ENCODE measurements around the gene LEPROT. TPM values are rescaled to one million over a fixed set of nuclear protein-coding genes. Genes with fewer than 3 reads are reported as not detected.

LEPROT gene
- total RNA-seq, 2 donors from 2014 or later: 19.7 to 49.0 TPM

DNA sequence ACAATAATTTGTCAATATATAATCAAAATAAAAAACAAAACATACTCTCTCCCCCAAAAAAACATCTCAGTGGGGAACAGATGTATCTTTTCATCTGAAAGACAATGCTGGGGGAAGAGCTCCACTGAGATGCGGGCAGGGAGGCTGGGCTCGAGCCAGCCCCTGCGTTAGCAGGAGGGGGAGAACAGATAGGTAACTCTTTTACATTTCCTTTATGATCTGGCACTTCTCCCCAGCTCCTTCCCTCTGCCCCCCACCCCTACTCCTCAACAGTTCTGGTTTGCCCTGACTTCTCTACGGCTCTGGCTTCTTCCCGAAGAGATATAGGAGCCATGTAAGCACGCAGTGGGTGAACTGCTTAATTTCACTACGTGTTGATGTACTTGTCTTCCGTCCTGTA is 12.4 kb downstream of the LEPROT start:
- Mint-ChIP-seq H3K9me3 (no peaks in the 10 kb centered on the region), H3K4me3 (no peak overlapping the region), H3K27ac (no peak overlapping the region), H3K4me1 (peaks cover 17% of the 10 kb centered on the region), H3K36me3 (ENCODE audit: low read depth) (peaks cover 28% of the 10 kb centered on the region), H3K27me3 (ENCODE audit: insufficient read depth) (no peaks in the 10 kb centered on the region)
- Histone ChIP-seq H3K4me1 (ENCODE audit: control insufficient read depth, insufficient read depth, low read length) (peaks cover 10% of the 10 kb centered on the region), H3K27me3 (ENCODE audit: control insufficient read depth, insufficient read depth, low read length, poor library complexity, severe bottlenecking) (no peaks in the 10 kb centered on the region), H3K9me3 (ENCODE audit: control insufficient read depth, low read length) (no peaks in the 10 kb centered on the region), H3K36me3 (ENCODE audit: control insufficient read depth, insufficient read depth, low read length) (peaks cover 44% of the 10 kb centered on the region), H3K4me3 (ENCODE audit: low read length) (no peak overlapping the region), H3K27ac (ENCODE audit: low read depth, low read length) (no peak overlapping the region), H3K9ac (ENCODE audit: extremely low read depth, low read length, poor library complexity, severe bottlenecking) (no peak overlapping the region)
- WGBS, 2 experiments (ENCODE audit: insufficient coverage in 1 of 2, insufficient read length in 1 of 2): 40 to 50% methylated on average over 2 to 8 of the region's 8 CpGs
- DNase-seq: peak; percentile 62
- TF ChIP-seq, protein P1, sequence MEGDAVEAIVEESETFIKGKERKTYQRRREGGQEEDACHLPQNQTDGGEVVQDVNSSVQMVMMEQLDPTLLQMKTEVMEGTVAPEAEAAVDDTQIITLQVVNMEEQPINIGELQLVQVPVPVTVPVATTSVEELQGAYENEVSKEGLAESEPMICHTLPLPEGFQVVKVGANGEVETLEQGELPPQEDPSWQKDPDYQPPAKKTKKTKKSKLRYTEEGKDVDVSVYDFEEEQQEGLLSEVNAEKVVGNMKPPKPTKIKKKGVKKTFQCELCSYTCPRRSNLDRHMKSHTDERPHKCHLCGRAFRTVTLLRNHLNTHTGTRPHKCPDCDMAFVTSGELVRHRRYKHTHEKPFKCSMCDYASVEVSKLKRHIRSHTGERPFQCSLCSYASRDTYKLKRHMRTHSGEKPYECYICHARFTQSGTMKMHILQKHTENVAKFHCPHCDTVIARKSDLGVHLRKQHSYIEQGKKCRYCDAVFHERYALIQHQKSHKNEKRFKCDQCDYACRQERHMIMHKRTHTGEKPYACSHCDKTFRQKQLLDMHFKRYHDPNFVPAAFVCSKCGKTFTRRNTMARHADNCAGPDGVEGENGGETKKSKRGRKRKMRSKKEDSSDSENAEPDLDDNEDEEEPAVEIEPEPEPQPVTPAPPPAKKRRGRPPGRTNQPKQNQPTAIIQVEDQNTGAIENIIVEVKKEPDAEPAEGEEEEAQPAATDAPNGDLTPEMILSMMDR (conservative IDR thresholded peaks at IDR 0.05): no peak

DNA sequence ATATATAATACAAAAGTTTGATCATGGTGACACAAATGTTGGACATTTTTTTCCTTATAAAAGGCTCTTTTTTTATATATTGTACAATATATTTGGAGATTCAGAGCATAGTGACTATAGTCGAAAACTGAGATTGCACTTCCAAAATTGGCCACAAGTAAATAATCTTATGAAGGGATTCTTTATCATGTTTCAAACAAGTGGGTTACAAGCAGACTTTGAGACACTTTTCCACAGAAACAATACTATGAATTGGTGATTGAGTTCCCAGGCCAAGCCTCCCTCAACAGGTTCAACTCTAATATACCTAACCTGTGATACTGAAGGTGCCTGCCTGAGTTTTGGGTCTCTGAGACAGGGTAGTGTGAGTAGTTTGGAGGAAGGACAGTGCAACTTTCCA is 13.8 kb downstream of the LEPROT start:
- Histone ChIP-seq H3K9me3 (ENCODE audit: control insufficient read depth, low read length) (no peaks in the 10 kb centered on the region), H3K27me3 (ENCODE audit: control insufficient read depth, insufficient read depth, low read length, poor library complexity, severe bottlenecking) (no peaks in the 10 kb centered on the region), H3K4me1 (ENCODE audit: control insufficient read depth, insufficient read depth, low read length) (peaks cover 10% of the 10 kb centered on the region), H3K36me3 (ENCODE audit: control insufficient read depth, insufficient read depth, low read length) (peaks cover 35% of the 10 kb centered on the region), H3K9ac (ENCODE audit: extremely low read depth, low read length, poor library complexity, severe bottlenecking) (no peak overlapping the region), H3K4me3 (ENCODE audit: low read length) (no peak overlapping the region), H3K27ac (ENCODE audit: low read depth, low read length) (no peak overlapping the region)
- H3K4me3 Mint-ChIP-seq: no peak overlapping the region
- no peaks in the 10 kb centered on the region for H3K9me3 Mint-ChIP-seq
- H3K36me3 Mint-ChIP-seq (ENCODE audit: low read depth): peaks cover 20% of the 10 kb centered on the region
- peak overlapping the region; percentile 73 for H3K27ac Mint-ChIP-seq
- no peak for DNase-seq
- 84% methylated on average over 1 of the region's 1 CpG; no CpG with 5 or more reads in 1 of the 2 experiments for WGBS, 2 experiments (ENCODE audit: insufficient coverage in 1 of 2, insufficient read length in 1 of 2)
- H3K4me1 Mint-ChIP-seq: peaks cover 22% of the 10 kb centered on the region
- TF ChIP-seq, protein P1 (conservative IDR thresholded peaks at IDR 0.05): peak; percentile 55
- H3K27me3 Mint-ChIP-seq (ENCODE audit: insufficient read depth): no peaks in the 10 kb centered on the region

DNA sequence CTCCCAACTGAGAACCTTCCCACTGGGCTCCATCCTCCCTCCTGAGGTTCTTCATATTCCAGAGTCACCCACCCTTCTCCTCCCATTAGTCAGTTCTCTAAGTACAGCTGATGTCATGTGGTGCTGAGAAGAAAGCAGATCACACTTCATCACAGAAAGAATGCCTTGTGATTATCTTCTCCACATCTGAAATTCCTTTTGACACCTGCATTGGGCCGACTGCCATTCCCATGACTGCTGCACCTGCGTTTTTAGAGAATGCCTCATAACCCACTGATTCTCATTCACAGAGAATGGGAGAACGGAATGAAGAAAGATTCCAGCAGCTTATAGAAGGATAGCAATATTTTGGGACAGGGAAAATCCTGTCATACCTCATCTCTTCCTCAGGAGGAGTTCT is 14.3 kb downstream of the LEPROT start:
- peak overlapping the region; percentile 73 for H3K27ac Mint-ChIP-seq
- TF ChIP-seq, protein P1 (conservative IDR thresholded peaks at IDR 0.05): no peak
- H3K9me3 Mint-ChIP-seq: no peaks in the 10 kb centered on the region
- no peak overlapping the region for H3K27ac ChIP-seq (ENCODE audit: low read depth, low read length)
- no peak overlapping the region for H3K4me3 Mint-ChIP-seq
- H3K4me1 ChIP-seq (ENCODE audit: control insufficient read depth, insufficient read depth, low read length): peaks cover 10% of the 10 kb centered on the region
- peaks cover 22% of the 10 kb centered on the region for H3K4me1 Mint-ChIP-seq
- no peak overlapping the region for H3K9ac ChIP-seq (ENCODE audit: extremely low read depth, low read length, poor library complexity, severe bottlenecking)
- peaks cover 20% of the 10 kb centered on the region for H3K36me3 Mint-ChIP-seq (ENCODE audit: low read depth)
- DNase-seq: peak; percentile 78
- no peak overlapping the region for H3K4me3 ChIP-seq (ENCODE audit: low read length)
- no peaks in the 10 kb centered on the region for H3K27me3 ChIP-seq (ENCODE audit: control insufficient read depth, insufficient read depth, low read length, poor library complexity, severe bottlenecking)
- WGBS, 2 experiments (ENCODE audit: insufficient coverage in 1 of 2, insufficient read length in 1 of 2): 80 to 100% methylated on average over 1 to 3 of the region's 3 CpGs
- no peaks in the 10 kb centered on the region for H3K27me3 Mint-ChIP-seq (ENCODE audit: insufficient read depth)
- peaks cover 30% of the 10 kb centered on the region for H3K36me3 ChIP-seq (ENCODE audit: control insufficient read depth, insufficient read depth, low read length)
- H3K9me3 ChIP-seq (ENCODE audit: control insufficient read depth, low read length): no peaks in the 10 kb centered on the region
